NT2/D1 (cell line): ENCODE measurements around the gene TEX2.

Experiments used
- YY1 ChIP-seq: IDR thresholded peaks from 2 replicates; pipeline ENCODE4 v1.6.1; 2011; ENCODE audit not compliant: insufficient read length, insufficient read depth
- ZNF274 ChIP-seq: IDR thresholded peaks from 2 replicates; pipeline ENCODE4 v1.6.1; 2011; ENCODE audit warnings: mild to moderate bottlenecking, low read depth, low read length

- TF ChIP-seq YY1: no peak
- no peak for TF ChIP-seq ZNF274
These were observed 45.0 kb downstream of the TEX2 start for GRCh38 chr17:64218066-64218465.
